NB4 (cell line): ENCODE data around the gene NCOR1.

Experiments
- DNase-seq: peaks from one replicate; pipeline ENCODE4 v3.0.0; 2010; ENCODE audit warnings: low read depth
- H3K4me3 ChIP-seq: one replicate; pipeline ENCODE4 v1.5.1; 2011; ENCODE audit warnings: mild to moderate bottlenecking, low read depth, low read length, moderate library complexity
- CTCF ChIP-seq: IDR thresholded peaks from one replicate; pipeline ENCODE4 v1.5.1; 2012; ENCODE audit warnings: low read depth, low read length
- MAX ChIP-seq: IDR thresholded peaks from 2 replicates; pipeline ENCODE4 v1.6.1; 2011; ENCODE audit warnings: low read depth, low read length
- MYC ChIP-seq: IDR thresholded peaks from 2 replicates; pipeline ENCODE4 v1.6.1; 2011; ENCODE audit warnings: low read depth, low read length
- POLR2A ChIP-seq: IDR thresholded peaks from 2 replicates; pipeline ENCODE4 v1.6.1; 2011; ENCODE audit warnings: mild to moderate bottlenecking; ENCODE audit not compliant: insufficient read length; ENCODE audit errors: extremely low read depth

Gene NCOR1

GRCh38 chr17:16080366-16080765, 135.0 kb downstream of the NCOR1 start:
- TF ChIP-seq MYC = no peak
- no peak for TF ChIP-seq POLR2A
- no peak for TF ChIP-seq MAX
- TF ChIP-seq CTCF = no peak
- H3K4me3 ChIP-seq = no peak overlapping the region
- DNase-seq = no peak

GRCh38 chr17:16075949-16076348, 139.4 kb downstream of the NCOR1 start:
- DNase-seq = no peak
- H3K4me3 ChIP-seq = no peak overlapping the region
- TF ChIP-seq MYC (no peak), CTCF (no peak), MAX (no peak), POLR2A (no peak)

- TF ChIP-seq MAX (no peak), MYC (no peak), CTCF (no peak), POLR2A (no peak)
- DNase-seq = no peak
- H3K4me3 ChIP-seq = no peak overlapping the region
These were observed 140.9 kb downstream of the NCOR1 start for GRCh38 chr17:16074423-16074822.

DNA sequence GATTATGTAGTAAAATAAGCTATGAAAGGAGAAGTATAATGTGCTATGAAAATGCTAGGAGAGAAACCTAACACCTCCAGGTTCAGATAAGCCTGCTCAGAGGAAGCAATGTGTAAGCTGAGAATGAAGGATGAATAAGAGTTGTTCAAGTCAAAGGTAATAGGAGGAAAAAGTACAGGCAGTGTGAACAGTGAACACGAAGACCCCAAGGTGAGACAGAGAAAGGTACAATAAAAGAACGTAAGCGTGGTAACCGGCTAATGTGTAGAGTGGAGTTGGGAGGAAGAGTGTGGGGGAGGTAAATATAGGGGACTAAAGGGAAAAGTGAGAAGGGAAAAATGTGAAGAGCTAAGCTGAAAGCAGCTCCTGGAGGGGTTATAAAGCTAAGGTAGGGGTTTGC, 141.5 kb downstream of the NCOR1 start:
- DNase-seq = no peak
- TF ChIP-seq POLR2A (no peak), CTCF (no peak), MAX (no peak), MYC (no peak)

GRCh38 chr17:16072031-16072430, 143.3 kb downstream of the NCOR1 start:
- DNase-seq = no peak
- no peak overlapping the region for H3K4me3 ChIP-seq
- no peak for TF ChIP-seq POLR2A

More for the DNA sequence above, 141.5 kb downstream of the NCOR1 start:
- H3K4me3 ChIP-seq = no peak overlapping the region

GRCh38 chr17:16068323-16068722, 147.0 kb downstream of the NCOR1 start:
- no peak overlapping the region for H3K4me3 ChIP-seq
- no peak for DNase-seq
- TF ChIP-seq CTCF (no peak), MYC (no peak), MAX (no peak), POLR2A (no peak)
